Astrocyte (in vitro differentiated cells and primary cell): Measurements from ENCODE around the gene GDF10.

ENCODE experiments used
- EZH2 ChIP-seq: IDR thresholded peaks from 2 replicates; pipeline ENCODE4 v1.6.1; 2012; ENCODE audit warnings: mild to moderate bottlenecking, low read length, inconsistent platforms; ENCODE audit not compliant: insufficient read depth
- TF ChIP-seq, protein P1 (sequence below): IDR thresholded peaks from 2 replicates; pipeline ENCODE4 v1.5.1; 2011; ENCODE audit warnings: low read depth, mild to moderate bottlenecking, inconsistent platforms, low read length, moderate library complexity; ENCODE audit not compliant: insufficient read depth

DNA sequence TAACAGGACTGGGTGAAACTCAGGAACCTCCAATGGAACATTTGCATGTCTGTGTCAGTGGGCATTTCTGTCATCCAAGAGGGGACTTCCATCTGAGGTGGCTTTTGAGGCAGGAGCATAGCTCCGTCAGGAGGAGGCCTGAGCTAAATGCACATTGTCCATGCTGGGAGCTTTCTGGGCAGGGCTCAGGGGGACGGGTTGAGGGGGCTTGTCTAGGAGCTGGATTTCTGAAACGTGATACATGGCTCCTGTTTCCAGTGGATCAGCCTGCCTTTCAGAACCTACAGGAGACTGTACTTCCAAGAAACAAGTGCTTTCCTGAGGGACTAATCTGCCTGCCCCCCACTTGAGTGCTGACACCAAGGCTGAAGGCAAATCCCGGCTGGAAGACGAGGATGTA, 40.5 kb upstream of the GDF10 start:
- no peak for TF ChIP-seq EZH2
- TF ChIP-seq, protein P1, sequence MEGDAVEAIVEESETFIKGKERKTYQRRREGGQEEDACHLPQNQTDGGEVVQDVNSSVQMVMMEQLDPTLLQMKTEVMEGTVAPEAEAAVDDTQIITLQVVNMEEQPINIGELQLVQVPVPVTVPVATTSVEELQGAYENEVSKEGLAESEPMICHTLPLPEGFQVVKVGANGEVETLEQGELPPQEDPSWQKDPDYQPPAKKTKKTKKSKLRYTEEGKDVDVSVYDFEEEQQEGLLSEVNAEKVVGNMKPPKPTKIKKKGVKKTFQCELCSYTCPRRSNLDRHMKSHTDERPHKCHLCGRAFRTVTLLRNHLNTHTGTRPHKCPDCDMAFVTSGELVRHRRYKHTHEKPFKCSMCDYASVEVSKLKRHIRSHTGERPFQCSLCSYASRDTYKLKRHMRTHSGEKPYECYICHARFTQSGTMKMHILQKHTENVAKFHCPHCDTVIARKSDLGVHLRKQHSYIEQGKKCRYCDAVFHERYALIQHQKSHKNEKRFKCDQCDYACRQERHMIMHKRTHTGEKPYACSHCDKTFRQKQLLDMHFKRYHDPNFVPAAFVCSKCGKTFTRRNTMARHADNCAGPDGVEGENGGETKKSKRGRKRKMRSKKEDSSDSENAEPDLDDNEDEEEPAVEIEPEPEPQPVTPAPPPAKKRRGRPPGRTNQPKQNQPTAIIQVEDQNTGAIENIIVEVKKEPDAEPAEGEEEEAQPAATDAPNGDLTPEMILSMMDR, result no peak
